Measurements from ENCODE around the gene SMG6. TPM values are rescaled to one million over a fixed set of nuclear protein-coding genes. Genes with fewer than 3 reads are reported as not detected.

SMG6 gene
- total and polyA plus RNA-seq, 11 donors: 12.2 to 38.6 (median 22.1) TPM

DNA sequence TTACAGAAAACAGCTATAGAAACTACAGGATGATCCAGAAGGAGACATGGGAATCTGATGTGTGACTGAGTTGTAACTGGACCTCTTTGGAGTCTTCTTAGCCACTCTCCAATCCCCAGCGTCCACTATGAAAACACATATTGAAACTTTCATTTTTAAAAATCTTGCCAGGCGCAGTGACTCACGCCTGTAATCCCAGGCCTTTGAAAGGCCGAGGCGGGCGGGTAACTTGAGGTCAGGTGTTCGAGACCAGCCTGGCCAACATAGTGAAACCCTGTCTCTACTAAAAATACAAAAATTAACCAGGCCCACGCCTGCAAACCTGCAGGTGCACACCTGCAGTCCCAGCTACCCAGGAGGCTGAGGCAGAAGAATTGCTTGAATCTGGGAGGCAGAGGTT is 195.4 kb downstream of the SMG6 start:
- no peak for ATAC-seq
- TF ChIP-seq, protein P1, sequence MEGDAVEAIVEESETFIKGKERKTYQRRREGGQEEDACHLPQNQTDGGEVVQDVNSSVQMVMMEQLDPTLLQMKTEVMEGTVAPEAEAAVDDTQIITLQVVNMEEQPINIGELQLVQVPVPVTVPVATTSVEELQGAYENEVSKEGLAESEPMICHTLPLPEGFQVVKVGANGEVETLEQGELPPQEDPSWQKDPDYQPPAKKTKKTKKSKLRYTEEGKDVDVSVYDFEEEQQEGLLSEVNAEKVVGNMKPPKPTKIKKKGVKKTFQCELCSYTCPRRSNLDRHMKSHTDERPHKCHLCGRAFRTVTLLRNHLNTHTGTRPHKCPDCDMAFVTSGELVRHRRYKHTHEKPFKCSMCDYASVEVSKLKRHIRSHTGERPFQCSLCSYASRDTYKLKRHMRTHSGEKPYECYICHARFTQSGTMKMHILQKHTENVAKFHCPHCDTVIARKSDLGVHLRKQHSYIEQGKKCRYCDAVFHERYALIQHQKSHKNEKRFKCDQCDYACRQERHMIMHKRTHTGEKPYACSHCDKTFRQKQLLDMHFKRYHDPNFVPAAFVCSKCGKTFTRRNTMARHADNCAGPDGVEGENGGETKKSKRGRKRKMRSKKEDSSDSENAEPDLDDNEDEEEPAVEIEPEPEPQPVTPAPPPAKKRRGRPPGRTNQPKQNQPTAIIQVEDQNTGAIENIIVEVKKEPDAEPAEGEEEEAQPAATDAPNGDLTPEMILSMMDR (IDR thresholded peaks at IDR 0.05): no peak
- no peaks in the 10 kb centered on the region for H3K9me3 ChIP-seq
- no peaks in the 10 kb centered on the region for H3K27me3 ChIP-seq
- WGBS, 4 donors: 82 to 92% (median 85%) methylated on average over 8 of the region's 8 CpGs
- H3K36me3 ChIP-seq: no peaks in the 10 kb centered on the region
- intact Hi-C loops (cut with DNase I): loop anchor here in 2 of 10 donors (5.0 to 10.0 kb wide), 2 partner anchors 59 to 67 kb away; no protein-coding TSS in a partner anchor
- peaks cover 0 to 34% (median 24%) of the 10 kb centered on the region in 12 donors for H3K4me1 ChIP-seq
- H3K27ac ChIP-seq: peak overlapping the region in 5 of 12 donors; percentile 45 to 56 (median 46)
- DNase-seq: no peak
- H3K4me3 ChIP-seq: no peak overlapping the region

DNA sequence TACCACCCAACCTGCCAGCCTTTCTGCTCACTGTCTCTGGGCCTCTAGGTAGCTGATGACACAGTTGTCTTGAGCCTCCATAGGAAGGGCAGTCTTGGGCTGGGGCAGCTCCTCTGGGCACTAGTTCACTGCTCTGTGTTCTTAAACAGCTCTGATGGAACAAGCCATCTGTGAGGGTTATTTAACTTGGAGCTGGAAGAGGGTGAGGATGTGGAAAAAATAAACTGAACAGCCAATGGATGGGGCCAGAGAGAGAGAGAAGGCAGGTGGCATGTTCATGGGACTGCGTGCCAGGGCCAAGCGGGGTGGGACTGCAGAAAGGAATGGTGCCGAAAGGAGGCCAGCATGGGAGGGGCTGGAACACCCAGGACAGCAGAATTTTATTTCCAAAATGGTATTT is 196.1 kb downstream of the SMG6 start:
- 33 to 53% (median 51%) methylated on average over 3 of the region's 3 CpGs for WGBS, 4 donors
- peak in 2 of 5 donors; percentile 49 to 57 for DNase-seq
- ATAC-seq: peak; percentile 65 to 82 (median 76)
- no peaks in the 10 kb centered on the region for H3K9me3 ChIP-seq
- H3K27ac ChIP-seq: peak overlapping the region in 10 of 12 donors; percentile 4 to 83 (median 54)
- no peaks in the 10 kb centered on the region for H3K27me3 ChIP-seq
- no peaks in the 10 kb centered on the region for H3K36me3 ChIP-seq
- TF ChIP-seq POLR2A (IDR thresholded peaks at IDR 0.05): no peak
- TF ChIP-seq, protein P1 (IDR thresholded peaks at IDR 0.05): peak in 1 of 12 donors; percentile 6
- intact Hi-C loops (cut with DNase I): loop anchor here in 3 of 10 donors (2.0 to 10.0 kb wide), 3 partner anchors 60 to 67 kb away; no protein-coding TSS in a partner anchor
- no peak overlapping the region for H3K4me3 ChIP-seq
- H3K4me1 ChIP-seq: peaks cover 0 to 38% (median 24%) of the 10 kb centered on the region in 12 donors

DNA sequence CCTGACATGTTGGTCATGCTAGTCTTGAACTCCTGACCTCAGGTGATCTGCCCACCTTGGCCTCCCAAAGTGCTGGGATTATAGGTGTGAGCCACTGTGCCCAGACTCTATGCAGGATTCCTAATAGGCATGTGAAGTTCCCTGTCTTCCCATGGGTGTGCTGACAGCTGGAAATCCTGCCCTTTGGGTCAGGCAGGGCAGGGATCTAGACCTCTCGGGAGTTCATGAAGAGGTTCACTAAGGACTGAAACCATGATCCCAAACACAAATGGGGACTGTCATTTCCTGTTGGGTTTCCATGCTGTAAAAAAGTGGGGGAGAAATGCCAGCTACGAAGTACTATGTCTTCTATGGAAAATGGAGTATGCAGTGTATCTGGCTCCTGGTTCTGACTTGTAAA is 196.5 kb downstream of the SMG6 start:
- Histone ChIP-seq H3K27ac (peak overlapping the region in 10 of 12 donors; percentile 4 to 83 (median 54)), H3K4me1 (peaks cover 0 to 40% (median 25%) of the 10 kb centered on the region in 12 donors), H3K4me3 (no peak overlapping the region), H3K36me3 (no peaks in the 10 kb centered on the region), H3K27me3 (no peaks in the 10 kb centered on the region), H3K9me3 (no peaks in the 10 kb centered on the region)
- WGBS, 4 donors: 59 to 70% (median 63%) methylated on average over 2 of the region's 2 CpGs
- peak in 3 of 4 donors; percentile 5 to 16 (median 8) for ATAC-seq
- no peak for DNase-seq
- TF ChIP-seq, protein P1 (IDR thresholded peaks at IDR 0.05): no peak
- no peak for TF ChIP-seq POLR2A (IDR thresholded peaks at IDR 0.05)
- intact Hi-C loops (cut with DNase I): loop anchor here in 3 of 10 donors (2.0 to 10.0 kb wide), 3 partner anchors 60 to 68 kb away; no protein-coding TSS in a partner anchor

DNA sequence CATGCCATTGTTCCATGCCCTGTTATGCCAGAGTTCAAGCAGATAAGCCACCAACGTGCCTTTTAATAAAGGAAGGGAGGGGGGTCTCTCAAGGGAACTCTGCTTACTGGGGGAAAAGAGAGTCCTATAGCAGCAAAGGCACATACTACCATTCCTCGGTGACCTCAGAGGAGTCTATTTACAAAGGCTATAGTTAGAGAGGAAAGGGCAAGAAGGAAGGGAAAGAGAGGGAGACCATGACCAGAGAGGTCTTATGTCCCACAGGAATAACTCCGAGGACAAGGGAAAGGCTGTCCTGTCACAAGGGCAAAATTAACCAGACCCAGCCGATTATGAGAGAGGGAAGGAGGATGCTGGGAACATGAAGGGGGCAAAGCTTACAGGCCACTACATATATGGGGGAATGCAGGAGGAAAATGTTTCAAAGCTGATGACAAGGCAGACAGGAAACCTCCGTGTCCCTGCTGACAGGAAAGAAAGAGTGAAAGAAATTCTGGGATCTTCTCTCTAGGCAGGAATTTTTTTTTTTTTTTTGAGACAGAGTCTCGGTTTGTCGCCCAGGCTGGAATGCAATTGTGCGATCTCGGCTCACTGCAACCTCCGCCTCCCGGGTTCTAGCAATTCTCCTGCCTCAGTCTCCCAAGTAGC is 197.2 kb downstream of the SMG6 start:
- Histone ChIP-seq H3K4me3 (no peak overlapping the region), H3K27ac (peak overlapping the region in 10 of 12 donors; percentile 4 to 83 (median 54)), H3K4me1 (peaks cover 0 to 46% (median 31%) of the 10 kb centered on the region in 12 donors), H3K36me3 (peaks cover 0 to 3% (median 0%) of the 10 kb centered on the region in 9 donors), H3K9me3 (no peaks in the 10 kb centered on the region), H3K27me3 (no peaks in the 10 kb centered on the region)
- no peak for DNase-seq
- intact Hi-C loops (cut with DNase I): loop anchor here in 3 of 10 donors (2.0 to 10.0 kb wide), 3 partner anchors 61 to 68 kb away; no protein-coding TSS in a partner anchor
- ATAC-seq: peak; percentile 17 to 54 (median 36)
- 23 to 39% (median 33%) methylated on average over 11 of the region's 11 CpGs for WGBS, 4 donors
- TF ChIP-seq POLR2A (IDR thresholded peaks at IDR 0.05): no peak
- TF ChIP-seq, protein P1 (IDR thresholded peaks at IDR 0.05): no peak

Measured in heart left ventricle (tissue), 16 donors.